HEK293T (cell line): ENCODE results near the gene MED27.

Source experiments
- ARNT ChIP-seq: fragments of 450-650 bp; IDR thresholded peaks from 2 replicates; pipeline ENCODE4 v1.6.1; 2017; ENCODE audit warnings: mild to moderate bottlenecking
- BHLHE40 ChIP-seq: fragments of 450-650 bp; IDR thresholded peaks from 2 replicates; pipeline ENCODE4 v1.6.1; 2016; ENCODE audit warnings: mild to moderate bottlenecking, moderate library complexity, borderline replicate concordance
- CTBP1 ChIP-seq: fragments of 450-650 bp; IDR thresholded peaks from 2 replicates; pipeline ENCODE4 v1.6.1; 2016; ENCODE audit warnings: borderline replicate concordance
- FOXA1 ChIP-seq: fragments of 450-650 bp; IDR thresholded peaks from 2 replicates; pipeline ENCODE4 v1.6.1; 2016; ENCODE audit warnings: mild to moderate bottlenecking
- FOXK2 ChIP-seq: fragments of 450-650 bp; IDR thresholded peaks from 2 replicates; pipeline ENCODE4 v1.6.1; 2016; ENCODE audit warnings: mild to moderate bottlenecking
- L3MBTL2 ChIP-seq: fragments of 450-650 bp; conservative IDR thresholded peaks from 2 replicates; pipeline ENCODE4 v1.6.1; 2016; ENCODE audit warnings: mild to moderate bottlenecking
- SP1 ChIP-seq: fragments of 450-650 bp; IDR thresholded peaks from 2 replicates; pipeline ENCODE4 v1.6.1; 2017
- SUZ12 ChIP-seq: fragments of 450-650 bp; IDR thresholded peaks from 2 replicates; pipeline ENCODE4 v1.6.1; 2016; ENCODE audit warnings: mild to moderate bottlenecking
- TARDBP ChIP-seq: fragments of 450-650 bp; IDR thresholded peaks from 2 replicates; pipeline ENCODE4 v1.6.1; 2016

- no peak for TF ChIP-seq SUZ12
- TF ChIP-seq ARNT: no peak
- TF ChIP-seq TARDBP: no peak
- no peak for TF ChIP-seq FOXK2
- TF ChIP-seq SP1: no peak
- TF ChIP-seq CTBP1: no peak
- no peak for TF ChIP-seq BHLHE40
- no peak for TF ChIP-seq FOXA1
- TF ChIP-seq L3MBTL2: no peak
These were observed 56.1 kb downstream of the MED27 start for GRCh38 chr9:132023419-132024180.
